Keratinocyte (primary cell): ENCODE measurements around the gene GAD2.

Source experiments
- EZH2 ChIP-seq: IDR thresholded peaks from one replicate; pipeline ENCODE4 v1.6.1; 2012; ENCODE audit warnings: inconsistent platforms, mild to moderate bottlenecking, low read length, moderate library complexity
- TF ChIP-seq, protein P1 (sequence below), 3 experiments: IDR thresholded peaks in 1 of 3; conservative IDR thresholded peaks in 1 of 3; optimal IDR thresholded peaks in 1 of 3; 2 replicates in 2 of 3; 3 replicates in 1 of 3; pipeline versions ENCODE3 to v1.5.1; 2011; ENCODE audit warnings: low read length in 3 of 3, mild to moderate bottlenecking in 3 of 3, moderate library complexity in 2 of 3, control low read depth in 1 of 3, inconsistent platforms in 1 of 3; ENCODE audit not compliant: insufficient read depth in 2 of 3; ENCODE audit errors: extremely low read depth in 1 of 3

DNA sequence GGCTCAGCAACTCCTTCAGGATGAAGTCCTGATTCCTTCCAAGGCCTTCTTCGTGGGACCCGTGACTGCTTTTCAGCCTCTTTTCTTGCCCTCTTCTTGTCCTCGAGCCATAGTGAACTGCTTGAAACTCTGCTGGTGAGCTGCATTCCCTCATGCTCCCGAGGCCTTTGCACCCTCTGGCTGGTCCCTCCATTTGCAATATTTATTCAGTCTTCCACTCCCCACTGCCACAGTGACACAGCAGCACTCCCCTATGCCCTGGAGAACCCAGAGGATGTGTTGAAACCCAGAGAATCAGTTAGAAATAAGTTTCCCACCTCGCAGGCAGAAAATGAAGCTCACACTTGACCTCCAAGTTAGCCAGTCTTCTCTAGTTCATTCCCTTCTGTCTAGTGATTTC lies 22.3 kb upstream of the GAD2 start:
- TF ChIP-seq, protein P1, sequence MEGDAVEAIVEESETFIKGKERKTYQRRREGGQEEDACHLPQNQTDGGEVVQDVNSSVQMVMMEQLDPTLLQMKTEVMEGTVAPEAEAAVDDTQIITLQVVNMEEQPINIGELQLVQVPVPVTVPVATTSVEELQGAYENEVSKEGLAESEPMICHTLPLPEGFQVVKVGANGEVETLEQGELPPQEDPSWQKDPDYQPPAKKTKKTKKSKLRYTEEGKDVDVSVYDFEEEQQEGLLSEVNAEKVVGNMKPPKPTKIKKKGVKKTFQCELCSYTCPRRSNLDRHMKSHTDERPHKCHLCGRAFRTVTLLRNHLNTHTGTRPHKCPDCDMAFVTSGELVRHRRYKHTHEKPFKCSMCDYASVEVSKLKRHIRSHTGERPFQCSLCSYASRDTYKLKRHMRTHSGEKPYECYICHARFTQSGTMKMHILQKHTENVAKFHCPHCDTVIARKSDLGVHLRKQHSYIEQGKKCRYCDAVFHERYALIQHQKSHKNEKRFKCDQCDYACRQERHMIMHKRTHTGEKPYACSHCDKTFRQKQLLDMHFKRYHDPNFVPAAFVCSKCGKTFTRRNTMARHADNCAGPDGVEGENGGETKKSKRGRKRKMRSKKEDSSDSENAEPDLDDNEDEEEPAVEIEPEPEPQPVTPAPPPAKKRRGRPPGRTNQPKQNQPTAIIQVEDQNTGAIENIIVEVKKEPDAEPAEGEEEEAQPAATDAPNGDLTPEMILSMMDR (optimal IDR thresholded peaks at IDR 0.05 in 1 of 3, IDR thresholded peaks at IDR 0.05 in 1 of 3, conservative IDR thresholded peaks at IDR 0.05 in 1 of 3; ENCODE audit: extremely low read depth in 1 of 3, insufficient read depth in 2 of 3, low read length in 3 of 3), result no peak
- TF ChIP-seq EZH2, result no peak
